ENCODE data around the gene LRRK1.

GRCh38 chr15:101043011-101043410 is 123.9 kb downstream of the LRRK1 start:
- TF ChIP-seq POLR2A (IDR thresholded peaks at IDR 0.05): no peak
- TF ChIP-seq POLR2AphosphoS5 (IDR thresholded peaks at IDR 0.05; ENCODE audit: insufficient read depth in 1 of 2, low read depth in 1 of 2): no peak
